CD14-positive monocyte (primary cell): ENCODE results near the gene DGCR6L. TPM values are rescaled to one million over a fixed set of nuclear protein-coding genes. Genes with fewer than 3 reads are reported as not detected.
"Not testable (repeated sequence)": the region's sequence is repeated elsewhere in the genome, so short reads cannot be mapped to it uniquely, and the experiment has no call there.

Experiments used
- DNase-seq, 3 donors: peaks; one replicate each; pipeline ENCODE4 v3.0.0-alpha.2; 2011 to 2022
- H2AFZ ChIP-seq: 2 replicates; pipeline ENCODE4 v1.6.0; 2012; ENCODE audit warnings: mild to moderate bottlenecking, low read depth, low read length, inconsistent platforms; ENCODE audit not compliant: insufficient read depth, poor library complexity, severe bottlenecking
- H3K27ac ChIP-seq, 2 donors: 1 replicate in 1 of 2; 2 replicates in 1 of 2; pipeline ENCODE4 v1.5.1; 2012 to 2013; ENCODE audit warnings: low read length in 2 of 2, control low read depth in 1 of 2, inconsistent platforms in 1 of 2, low read depth in 1 of 2, mild to moderate bottlenecking in 1 of 2
- H3K27me3 ChIP-seq, 2 donors: one replicate each; pipeline versions ENCODE4 v1.6.0 to v1.6.1; 2011 to 2013; ENCODE audit warnings: low read length in 2 of 2; ENCODE audit not compliant: control insufficient read depth in 2 of 2, insufficient read depth in 2 of 2
- H3K36me3 ChIP-seq, 2 donors: replicated peaks in 1 of 2; 1 replicate in 1 of 2; 2 replicates in 1 of 2; pipeline versions ENCODE4 v1.5.1 to v1.6.1; 2012 to 2013; ENCODE audit warnings: low read length in 2 of 2, control low read depth in 1 of 2, inconsistent platforms in 1 of 2, mild to moderate bottlenecking in 1 of 2; ENCODE audit not compliant: insufficient read depth in 2 of 2, control insufficient read depth in 1 of 2
- H3K4me1 ChIP-seq, 2 donors: 1 replicate in 1 of 2; 2 replicates in 1 of 2; pipeline versions ENCODE4 v1.5.1 to v1.6.1; 2012 to 2013; ENCODE audit warnings: low read length in 2 of 2, control low read depth in 1 of 2, inconsistent platforms in 1 of 2, mild to moderate bottlenecking in 1 of 2, moderate library complexity in 1 of 2; ENCODE audit not compliant: insufficient read depth in 2 of 2, control insufficient read depth in 1 of 2
- H3K4me2 ChIP-seq: replicated peaks from 2 replicates; pipeline ENCODE3; 2012; ENCODE audit warnings: low read length, moderate library complexity, mild to moderate bottlenecking; ENCODE audit not compliant: poor library complexity, severe bottlenecking; ENCODE audit errors: extremely low read depth
- H3K4me3 ChIP-seq, 3 experiments: fragments of 200-600 bp in 1 of 3; sonication (generic) in 1 of 3; replicated peaks in 1 of 3; 1 replicate in 2 of 3; 2 replicates in 1 of 3; pipeline ENCODE4 v1.5.1; 2011 to 2013; ENCODE audit warnings: low read length in 3 of 3, mild to moderate bottlenecking in 3 of 3, control low read depth in 2 of 3, low read depth in 2 of 3, inconsistent platforms in 1 of 3, moderate library complexity in 1 of 3
- H3K79me2 ChIP-seq: 2 replicates; pipeline ENCODE4 v1.6.0; 2012; ENCODE audit warnings: mild to moderate bottlenecking, control low read depth, inconsistent platforms, low read length, moderate library complexity; ENCODE audit not compliant: insufficient read depth
- H3K9ac ChIP-seq: 2 replicates; pipeline ENCODE4 v1.6.0; 2017; ENCODE audit warnings: low read length, mild to moderate bottlenecking; ENCODE audit not compliant: insufficient read depth, poor library complexity, severe bottlenecking
- H3K9me3 ChIP-seq, 2 donors: replicated peaks in 1 of 2; 1 replicate in 1 of 2; 2 replicates in 1 of 2; pipeline versions ENCODE4 v1.5.1 to v1.6.1; 2012 to 2013; ENCODE audit warnings: low read length in 2 of 2, control low read depth in 1 of 2; ENCODE audit not compliant: control insufficient read depth in 1 of 2, insufficient read depth in 1 of 2
- H4K20me1 ChIP-seq: 2 replicates; pipeline ENCODE4 v1.6.0; 2012; ENCODE audit warnings: mild to moderate bottlenecking, low read length, control low read depth, moderate library complexity; ENCODE audit not compliant: insufficient read depth
- H3K27ac Mint-ChIP-seq, 7 donors: one replicate each; pipeline ENCODE4 v1.8.0; 2020; ENCODE audit warnings: mild to moderate bottlenecking in 7 of 7, mixed read lengths in 7 of 7, moderate library complexity in 6 of 7, inconsistent platforms in 2 of 7
- H3K27me3 Mint-ChIP-seq, 3 donors: one replicate each; pipeline ENCODE4 v1.8.0; 2021 to 2022; ENCODE audit warnings: low read depth in 3 of 3, mild to moderate bottlenecking in 3 of 3, mixed read lengths in 3 of 3, moderate library complexity in 3 of 3, inconsistent platforms in 1 of 3
- H3K36me3 Mint-ChIP-seq, 2 donors: one replicate each; pipeline ENCODE4 v1.8.0; 2020; ENCODE audit warnings: mixed read lengths in 2 of 2, inconsistent platforms in 1 of 2, mild to moderate bottlenecking in 1 of 2
- H3K4me1 Mint-ChIP-seq: one replicate; pipeline ENCODE4 v1.8.0; 2020; ENCODE audit warnings: mild to moderate bottlenecking, mixed read lengths
- H3K4me3 Mint-ChIP-seq, 2 donors: one replicate each; pipeline ENCODE4 v1.8.0; 2020; ENCODE audit warnings: mild to moderate bottlenecking in 2 of 2, mixed read lengths in 2 of 2, moderate library complexity in 1 of 2
- H3K9me3 Mint-ChIP-seq, 7 donors: one replicate each; pipeline ENCODE4 v1.8.0; 2020 to 2022; ENCODE audit warnings: mixed read lengths in 7 of 7, mild to moderate bottlenecking in 6 of 7, moderate library complexity in 6 of 7, inconsistent platforms in 2 of 7
- WGBS: methylation state at CpG from one replicate; pipeline ENCODE4 v1.1.5; 2013; ENCODE audit warnings: missing lambda C conversion rate; ENCODE audit not compliant: insufficient coverage; 5-methylcytosine and 5-hydroxymethylcytosine counted together
- intact Hi-C, 2 donors: fragments of 100-400 bp; cut with micrococcal nuclease; formaldehyde crosslinking; loops; one replicate each; pipeline versions ENCODE4 v1.15.0 to v1.15.1; 2023
- polyA plus RNA-seq, 3 donors: library from polyadenylated mRNA; depleted of rRNA in 1 of 3; unstranded in 2 of 3; stranded (reverse) in 1 of 3; fragments of 300-500 nt in 2 of 3; fragments of >200 nt in 1 of 3; fragmentation: Illumina TruSeq in 2 of 3; gene quantifications; 1 replicate in 2 of 3; 2 replicates in 1 of 3; pipeline ENCODE4 v1.2.3, GENCODE V29; 2012 to 2021
- TF ChIP-seq, protein P1 (sequence below): fragments of 200-600 bp; IDR thresholded peaks from one replicate; pipeline ENCODE4 v1.8.0; 2022; ENCODE audit warnings: antibody characterized with exemption, mild to moderate bottlenecking

DGCR6L gene
- polyA plus RNA-seq, 3 donors, result 33.0 to 62.8 (median 56.3) TPM

DNA sequence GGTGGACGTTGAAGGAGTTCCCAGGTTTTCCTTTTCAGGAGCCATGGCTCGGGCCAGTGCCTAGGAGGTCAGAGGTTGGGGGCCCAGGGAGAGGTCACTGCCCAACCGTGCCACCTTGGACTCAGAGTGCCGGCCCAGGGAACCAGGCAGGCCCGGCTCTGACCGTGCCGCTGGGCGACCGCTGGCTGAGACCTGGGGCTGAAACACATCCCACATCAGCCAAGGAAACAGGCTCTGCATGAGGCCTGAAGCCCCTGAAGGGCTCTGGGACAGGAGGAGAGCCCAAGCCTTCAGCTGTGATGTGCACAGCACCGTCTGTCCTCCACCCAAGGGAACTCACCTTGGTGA, 29.8 kb downstream of the DGCR6L start:
- no peak overlapping the region for H3K4me3 Mint-ChIP-seq
- H3K4me1 Mint-ChIP-seq, result peaks cover 2% of the 10 kb centered on the region
- 95% methylated on average over 10 of the region's 10 CpGs for WGBS
- no peak overlapping the region for H3K9ac ChIP-seq
- no peaks in the 10 kb centered on the region for H3K4me1 ChIP-seq
- no peaks in the 10 kb centered on the region for H3K36me3 ChIP-seq
- no peak overlapping the region for H3K4me2 ChIP-seq
- no peaks in the 10 kb centered on the region for H3K27me3 Mint-ChIP-seq
- no peaks in the 10 kb centered on the region for H3K9me3 Mint-ChIP-seq
- no peaks in the 10 kb centered on the region for H4K20me1 ChIP-seq
- no peak overlapping the region for H2AFZ ChIP-seq
- no peak overlapping the region for H3K27ac ChIP-seq
- H3K79me2 ChIP-seq, result no peaks in the 10 kb centered on the region
- DNase-seq, result no peak
- no peak overlapping the region for H3K4me3 ChIP-seq
- H3K9me3 ChIP-seq, result no peaks in the 10 kb centered on the region
- no peaks in the 10 kb centered on the region for H3K27me3 ChIP-seq
- H3K27ac Mint-ChIP-seq, result no peak overlapping the region
- no peaks in the 10 kb centered on the region for H3K36me3 Mint-ChIP-seq
- TF ChIP-seq, protein P1, sequence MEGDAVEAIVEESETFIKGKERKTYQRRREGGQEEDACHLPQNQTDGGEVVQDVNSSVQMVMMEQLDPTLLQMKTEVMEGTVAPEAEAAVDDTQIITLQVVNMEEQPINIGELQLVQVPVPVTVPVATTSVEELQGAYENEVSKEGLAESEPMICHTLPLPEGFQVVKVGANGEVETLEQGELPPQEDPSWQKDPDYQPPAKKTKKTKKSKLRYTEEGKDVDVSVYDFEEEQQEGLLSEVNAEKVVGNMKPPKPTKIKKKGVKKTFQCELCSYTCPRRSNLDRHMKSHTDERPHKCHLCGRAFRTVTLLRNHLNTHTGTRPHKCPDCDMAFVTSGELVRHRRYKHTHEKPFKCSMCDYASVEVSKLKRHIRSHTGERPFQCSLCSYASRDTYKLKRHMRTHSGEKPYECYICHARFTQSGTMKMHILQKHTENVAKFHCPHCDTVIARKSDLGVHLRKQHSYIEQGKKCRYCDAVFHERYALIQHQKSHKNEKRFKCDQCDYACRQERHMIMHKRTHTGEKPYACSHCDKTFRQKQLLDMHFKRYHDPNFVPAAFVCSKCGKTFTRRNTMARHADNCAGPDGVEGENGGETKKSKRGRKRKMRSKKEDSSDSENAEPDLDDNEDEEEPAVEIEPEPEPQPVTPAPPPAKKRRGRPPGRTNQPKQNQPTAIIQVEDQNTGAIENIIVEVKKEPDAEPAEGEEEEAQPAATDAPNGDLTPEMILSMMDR, result no peak
- intact Hi-C loops, result no loop called here

DNA sequence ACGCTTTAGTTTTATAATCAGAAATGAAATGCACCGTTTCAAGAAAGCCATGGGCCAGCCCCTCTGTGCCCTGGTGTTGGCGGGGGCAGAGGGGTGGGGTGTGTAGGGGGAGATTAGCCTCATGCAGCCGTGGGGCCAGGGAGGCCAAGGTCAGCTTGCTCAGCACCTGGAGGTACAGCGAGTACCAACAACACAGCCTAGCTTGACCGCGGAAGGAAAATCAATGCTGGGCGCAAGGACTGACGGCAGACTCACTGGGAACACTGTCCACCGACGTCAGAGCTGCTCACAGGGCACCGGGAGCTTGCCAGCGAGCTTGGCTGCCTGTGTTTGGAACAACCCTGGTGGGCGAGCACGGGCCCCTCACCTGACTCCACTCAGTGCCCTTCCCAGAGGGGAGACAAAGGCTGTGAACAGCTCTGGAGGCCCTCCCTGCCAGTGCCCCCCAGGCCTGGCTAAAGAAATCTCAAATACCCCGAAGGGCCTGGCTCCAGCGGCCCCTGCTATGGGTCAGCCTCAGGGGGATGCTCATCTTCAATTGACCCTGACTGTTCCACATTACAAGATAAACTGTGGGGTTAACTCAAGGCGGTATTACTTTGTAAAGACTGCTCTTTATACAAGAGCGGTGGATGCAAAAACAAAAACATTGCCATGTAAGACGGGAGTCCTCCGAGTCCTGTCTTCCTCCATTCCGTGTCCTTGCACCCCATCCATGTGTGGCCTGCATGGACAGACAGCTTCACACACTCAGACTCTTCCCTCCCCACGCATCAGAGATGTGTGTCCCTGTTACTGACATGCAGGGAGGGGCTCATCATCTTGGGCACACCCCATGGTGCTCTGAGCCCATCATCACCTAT, 30.4 kb downstream of the DGCR6L start:
- H3K9me3 ChIP-seq, H3K9ac ChIP-seq, H3K27me3 Mint-ChIP-seq, H3K4me1 ChIP-seq, H3K79me2 ChIP-seq, H3K9me3 Mint-ChIP-seq, H3K27me3 ChIP-seq, DNase-seq, H3K4me3 ChIP-seq, H3K36me3 ChIP-seq, H2AFZ ChIP-seq, H3K4me2 ChIP-seq, H3K36me3 Mint-ChIP-seq, H3K27ac Mint-ChIP-seq, H4K20me1 ChIP-seq, H3K27ac ChIP-seq, H3K4me3 Mint-ChIP-seq, H3K4me1 Mint-ChIP-seq: not testable (repeated sequence)
- intact Hi-C loops, result loop anchor here (10.0 kb wide), 1 partner anchor 315 kb away; no protein-coding TSS in a partner anchor
- 96% methylated on average over 10 of the region's 23 CpGs for WGBS

DNA sequence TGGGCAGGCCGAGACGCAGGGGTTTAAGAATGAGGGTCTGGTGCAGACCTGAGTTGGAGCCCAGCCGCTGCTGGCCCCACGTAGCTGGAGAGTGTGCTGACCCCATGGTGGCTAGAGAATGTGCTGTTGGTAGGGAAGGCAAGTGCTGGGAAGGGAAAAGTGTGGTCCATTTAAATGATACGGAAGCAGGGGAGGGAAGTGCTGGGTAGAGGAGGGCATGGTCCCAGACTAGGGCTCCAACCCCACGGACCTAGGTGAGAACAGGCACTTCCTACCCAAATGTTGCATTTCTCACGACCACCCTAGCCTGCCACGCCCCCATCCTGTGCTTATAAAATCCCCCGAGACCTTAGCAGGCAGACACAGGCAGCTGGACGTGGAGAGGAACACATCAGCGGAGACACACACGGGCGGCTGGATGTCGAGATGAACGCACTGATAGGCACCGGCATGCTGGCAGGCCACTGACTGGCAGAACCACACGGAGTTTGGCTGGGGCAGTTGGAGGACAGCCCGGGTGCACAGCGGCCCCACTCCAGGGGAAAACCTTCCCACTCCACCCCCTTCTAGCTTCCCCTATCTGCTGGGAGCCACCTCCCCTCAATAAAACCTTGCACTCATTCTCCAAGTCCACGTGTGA, 33.0 kb downstream of the DGCR6L start:
- DNase-seq, H3K79me2 ChIP-seq, H3K27me3 Mint-ChIP-seq, H3K9me3 Mint-ChIP-seq, H3K27ac Mint-ChIP-seq, H3K4me3 ChIP-seq, H3K36me3 ChIP-seq, H3K9me3 ChIP-seq, H3K4me2 ChIP-seq, H3K27ac ChIP-seq, H3K4me3 Mint-ChIP-seq, H3K36me3 Mint-ChIP-seq, H3K9ac ChIP-seq, H3K4me1 Mint-ChIP-seq, H3K4me1 ChIP-seq, H3K27me3 ChIP-seq, H2AFZ ChIP-seq, H4K20me1 ChIP-seq: not testable (repeated sequence)
- intact Hi-C loops, result loop anchor here (10.0 kb wide), 1 partner anchor 312 kb away; no protein-coding TSS in a partner anchor
- WGBS, result 94% methylated on average over 2 of the region's 20 CpGs

DNA sequence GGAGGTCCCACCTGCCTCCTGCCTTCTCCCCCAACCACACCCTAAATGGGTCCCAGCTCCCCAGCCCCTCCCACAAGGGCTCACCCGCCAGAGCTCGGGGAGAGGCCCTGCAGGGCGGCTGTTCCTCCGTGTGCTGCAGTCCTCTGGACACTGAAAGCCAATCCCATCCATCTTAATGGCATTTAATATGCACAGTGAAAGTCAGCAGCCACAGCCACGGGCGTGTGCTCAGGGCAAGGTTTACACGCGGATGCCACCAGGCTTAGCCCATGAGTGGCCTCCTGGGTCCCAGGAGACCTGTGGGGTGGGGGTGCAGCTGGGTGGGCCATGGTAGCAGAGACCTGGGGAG, 33.6 kb downstream of the DGCR6L start:
- DNase-seq, H3K36me3 Mint-ChIP-seq, H2AFZ ChIP-seq, H3K27ac Mint-ChIP-seq, H3K9me3 Mint-ChIP-seq, H3K4me3 Mint-ChIP-seq, H3K4me1 ChIP-seq, H3K9ac ChIP-seq, H3K36me3 ChIP-seq, H3K9me3 ChIP-seq, H3K27me3 Mint-ChIP-seq, H3K27ac ChIP-seq, H4K20me1 ChIP-seq, H3K4me1 Mint-ChIP-seq, H3K79me2 ChIP-seq, H3K4me2 ChIP-seq, H3K27me3 ChIP-seq, H3K4me3 ChIP-seq: not testable (repeated sequence)
- 56% methylated on average over 8 of the region's 8 CpGs for WGBS
- intact Hi-C loops, result loop anchor here (10.0 kb wide), 1 partner anchor 311 kb away; no protein-coding TSS in a partner anchor
